Ascending aorta (tissue), 2 donors: ENCODE results near the gene ADM. TPM values are rescaled to one million over a fixed set of nuclear protein-coding genes. Genes with fewer than 3 reads are reported as not detected.

ENCODE experiments used
- DNase-seq, 2 donors: peaks; one replicate each; pipeline ENCODE4 v3.0.0-alpha.2; 2019; ENCODE audit warnings: low spot score in 2 of 2
- H3K27ac ChIP-seq, 2 donors: fragments of 200-600 bp; sonication (generic); one replicate each; pipeline ENCODE4 v1.5.1; 2016 to 2017; ENCODE audit warnings: mild to moderate bottlenecking in 1 of 2
- H3K27me3 ChIP-seq: fragments of 200-600 bp; sonication (generic); one replicate; pipeline ENCODE4 v1.5.1; 2017
- H3K36me3 ChIP-seq, 2 donors: fragments of 200-600 bp; sonication (generic); one replicate each; pipeline ENCODE4 v1.5.1; 2016
- H3K4me1 ChIP-seq, 2 donors: fragments of 200-600 bp; sonication (generic); one replicate each; pipeline ENCODE4 v1.5.1; 2016 to 2017; ENCODE audit warnings: mild to moderate bottlenecking in 1 of 2
- H3K4me3 ChIP-seq, 2 donors: fragments of 200-600 bp; sonication (generic); one replicate each; pipeline ENCODE4 v1.5.1; 2016 to 2017; ENCODE audit warnings: mild to moderate bottlenecking in 1 of 2
- H3K9me3 ChIP-seq, 2 donors: fragments of 200-600 bp; sonication (generic); one replicate each; pipeline ENCODE4 v1.5.1; 2016
- intact Hi-C: fragments of 100-400 bp; cut with DNase I; formaldehyde crosslinking; loops from one replicate; pipeline ENCODE4 v1.15.1; 2023
- total RNA-seq: library from RNA; depleted of rRNA; stranded (reverse); fragments of >200 nt; gene quantifications from one replicate; pipeline ENCODE4 v1.1.0, GENCODE V29; 2016
- TF ChIP-seq, protein P1 (sequence below), 3 experiments: fragments of 200-600 bp in 2 of 3; fragments of 450-650 bp in 1 of 3; sonication (generic) in 2 of 3; IDR thresholded peaks; one replicate each; pipeline ENCODE4 v1.5.1; 2016 to 2019; ENCODE audit warnings: antibody characterized with exemption in 3 of 3, mild to moderate bottlenecking in 1 of 3, moderate library complexity in 1 of 3

Gene ADM
- total RNA-seq, 1 donor from 2014 or later, result 56.8 TPM

DNA sequence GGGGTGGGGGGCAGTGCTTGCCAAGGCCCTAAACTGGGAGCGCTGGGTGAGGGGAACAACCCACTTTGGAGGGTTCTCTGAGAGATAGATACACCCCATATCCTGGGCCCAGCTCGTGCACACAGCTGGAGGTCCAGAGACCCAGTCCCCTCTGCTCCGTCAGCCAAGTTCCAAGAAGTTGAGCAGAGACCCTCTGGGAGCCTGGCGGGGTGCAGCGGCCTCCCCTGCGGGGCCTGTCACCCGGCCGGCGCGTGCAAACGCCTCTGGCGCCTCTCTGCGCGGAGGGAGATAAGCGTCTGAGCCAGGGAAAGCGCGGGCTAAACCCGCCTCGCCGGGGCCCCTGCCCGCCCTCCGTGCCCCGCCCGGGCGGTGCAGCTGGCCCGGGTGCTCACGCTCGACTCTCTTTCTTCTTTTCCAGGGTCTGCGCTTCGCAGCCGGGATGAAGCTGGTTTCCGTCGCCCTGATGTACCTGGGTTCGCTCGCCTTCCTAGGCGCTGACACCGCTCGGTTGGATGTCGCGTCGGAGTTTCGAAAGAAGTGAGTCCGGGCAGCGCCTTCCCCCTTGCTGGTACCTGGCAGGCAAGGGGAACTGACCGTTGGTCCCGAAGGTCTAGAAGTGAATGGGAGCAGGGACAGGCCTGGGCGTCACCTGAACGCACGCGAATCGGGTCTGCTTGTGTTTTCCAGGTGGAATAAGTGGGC is 540 bp downstream of the ADM start:
- Histone ChIP-seq H3K27ac (peak overlapping the region; percentile 61 to 78), H3K27me3 (no peaks in the 10 kb centered on the region), H3K9me3 (no peaks in the 10 kb centered on the region), H3K4me1 (peaks cover 0 to 36% of the 10 kb centered on the region in 2 donors), H3K4me3 (peak overlapping the region; percentile 69 to 85), H3K36me3 (no peaks in the 10 kb centered on the region)
- intact Hi-C loops, result loop anchor here (5.0 to 10.0 kb wide), 4 partner anchors 62 to 693 kb away; no protein-coding TSS in a partner anchor
- TF ChIP-seq, protein P1, sequence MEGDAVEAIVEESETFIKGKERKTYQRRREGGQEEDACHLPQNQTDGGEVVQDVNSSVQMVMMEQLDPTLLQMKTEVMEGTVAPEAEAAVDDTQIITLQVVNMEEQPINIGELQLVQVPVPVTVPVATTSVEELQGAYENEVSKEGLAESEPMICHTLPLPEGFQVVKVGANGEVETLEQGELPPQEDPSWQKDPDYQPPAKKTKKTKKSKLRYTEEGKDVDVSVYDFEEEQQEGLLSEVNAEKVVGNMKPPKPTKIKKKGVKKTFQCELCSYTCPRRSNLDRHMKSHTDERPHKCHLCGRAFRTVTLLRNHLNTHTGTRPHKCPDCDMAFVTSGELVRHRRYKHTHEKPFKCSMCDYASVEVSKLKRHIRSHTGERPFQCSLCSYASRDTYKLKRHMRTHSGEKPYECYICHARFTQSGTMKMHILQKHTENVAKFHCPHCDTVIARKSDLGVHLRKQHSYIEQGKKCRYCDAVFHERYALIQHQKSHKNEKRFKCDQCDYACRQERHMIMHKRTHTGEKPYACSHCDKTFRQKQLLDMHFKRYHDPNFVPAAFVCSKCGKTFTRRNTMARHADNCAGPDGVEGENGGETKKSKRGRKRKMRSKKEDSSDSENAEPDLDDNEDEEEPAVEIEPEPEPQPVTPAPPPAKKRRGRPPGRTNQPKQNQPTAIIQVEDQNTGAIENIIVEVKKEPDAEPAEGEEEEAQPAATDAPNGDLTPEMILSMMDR (IDR thresholded peaks at IDR 0.05), result no peak
- DNase-seq, result no peak

DNA sequence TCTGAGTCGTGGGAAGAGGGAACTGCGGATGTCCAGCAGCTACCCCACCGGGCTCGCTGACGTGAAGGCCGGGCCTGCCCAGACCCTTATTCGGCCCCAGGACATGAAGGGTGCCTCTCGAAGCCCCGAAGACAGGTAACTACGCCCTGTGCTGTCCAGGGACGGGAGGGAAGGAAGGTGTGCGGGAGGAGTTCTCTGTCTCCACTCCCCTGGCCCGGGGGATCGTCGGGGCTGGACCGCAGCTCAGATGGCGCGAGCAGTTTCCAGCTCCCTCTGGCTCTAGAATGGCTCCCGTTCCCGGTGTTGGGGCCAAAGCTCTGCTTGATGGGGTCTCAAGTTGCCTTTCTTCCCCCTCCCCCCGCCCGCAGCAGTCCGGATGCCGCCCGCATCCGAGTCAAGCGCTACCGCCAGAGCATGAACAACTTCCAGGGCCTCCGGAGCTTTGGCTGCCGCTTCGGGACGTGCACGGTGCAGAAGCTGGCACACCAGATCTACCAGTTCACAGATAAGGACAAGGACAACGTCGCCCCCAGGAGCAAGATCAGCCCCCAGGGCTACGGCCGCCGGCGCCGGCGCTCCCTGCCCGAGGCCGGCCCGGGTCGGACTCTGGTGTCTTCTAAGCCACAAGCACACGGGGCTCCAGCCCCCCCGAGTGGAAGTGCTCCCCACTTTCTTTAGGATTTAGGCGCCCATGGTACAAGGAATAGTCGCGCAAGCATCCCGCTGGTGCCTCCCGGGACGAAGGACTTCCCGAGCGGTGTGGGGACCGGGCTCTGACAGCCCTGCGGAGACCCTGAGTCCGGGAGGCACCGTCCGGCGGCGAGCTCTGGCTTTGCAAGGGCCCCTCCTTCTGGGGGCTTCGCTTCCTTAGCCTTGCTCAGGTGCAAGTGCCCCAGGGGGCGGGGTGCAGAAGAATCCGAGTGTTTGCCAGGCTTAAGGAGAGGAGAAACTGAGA is 1.4 kb downstream of the ADM start:
- peak overlapping the region; percentile 61 to 78 for H3K27ac ChIP-seq
- H3K4me1 ChIP-seq, result peaks cover 0 to 36% of the 10 kb centered on the region in 2 donors
- peak overlapping the region; percentile 69 to 85 for H3K4me3 ChIP-seq
- no peak for DNase-seq
- H3K9me3 ChIP-seq, result no peaks in the 10 kb centered on the region
- H3K27me3 ChIP-seq, result no peaks in the 10 kb centered on the region
- TF ChIP-seq, protein P1 (IDR thresholded peaks at IDR 0.05), result no peak
- intact Hi-C loops, result loop anchor here (2.0 to 10.0 kb wide), 5 partner anchors 61 to 694 kb away; no protein-coding TSS in a partner anchor
- no peaks in the 10 kb centered on the region for H3K36me3 ChIP-seq

DNA sequence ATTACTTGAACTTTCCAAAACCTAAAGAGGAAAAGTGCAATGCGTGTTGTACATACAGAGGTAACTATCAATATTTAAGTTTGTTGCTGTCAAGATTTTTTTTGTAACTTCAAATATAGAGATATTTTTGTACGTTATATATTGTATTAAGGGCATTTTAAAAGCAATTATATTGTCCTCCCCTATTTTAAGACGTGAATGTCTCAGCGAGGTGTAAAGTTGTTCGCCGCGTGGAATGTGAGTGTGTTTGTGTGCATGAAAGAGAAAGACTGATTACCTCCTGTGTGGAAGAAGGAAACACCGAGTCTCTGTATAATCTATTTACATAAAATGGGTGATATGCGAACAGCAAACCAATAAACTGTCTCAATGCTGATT is 2.1 kb downstream of the ADM start:
- Histone ChIP-seq H3K4me1 (peaks cover 0 to 36% of the 10 kb centered on the region in 2 donors), H3K4me3 (peak overlapping the region; percentile 69 to 85), H3K9me3 (no peaks in the 10 kb centered on the region), H3K27me3 (no peaks in the 10 kb centered on the region), H3K36me3 (no peaks in the 10 kb centered on the region), H3K27ac (peak overlapping the region; percentile 70 to 76)
- TF ChIP-seq, protein P1 (IDR thresholded peaks at IDR 0.05), result no peak
- DNase-seq, result no peak
- intact Hi-C loops, result loop anchor here (1.0 to 10.0 kb wide), 7 partner anchors 60 to 695 kb away; no protein-coding TSS in a partner anchor

DNA sequence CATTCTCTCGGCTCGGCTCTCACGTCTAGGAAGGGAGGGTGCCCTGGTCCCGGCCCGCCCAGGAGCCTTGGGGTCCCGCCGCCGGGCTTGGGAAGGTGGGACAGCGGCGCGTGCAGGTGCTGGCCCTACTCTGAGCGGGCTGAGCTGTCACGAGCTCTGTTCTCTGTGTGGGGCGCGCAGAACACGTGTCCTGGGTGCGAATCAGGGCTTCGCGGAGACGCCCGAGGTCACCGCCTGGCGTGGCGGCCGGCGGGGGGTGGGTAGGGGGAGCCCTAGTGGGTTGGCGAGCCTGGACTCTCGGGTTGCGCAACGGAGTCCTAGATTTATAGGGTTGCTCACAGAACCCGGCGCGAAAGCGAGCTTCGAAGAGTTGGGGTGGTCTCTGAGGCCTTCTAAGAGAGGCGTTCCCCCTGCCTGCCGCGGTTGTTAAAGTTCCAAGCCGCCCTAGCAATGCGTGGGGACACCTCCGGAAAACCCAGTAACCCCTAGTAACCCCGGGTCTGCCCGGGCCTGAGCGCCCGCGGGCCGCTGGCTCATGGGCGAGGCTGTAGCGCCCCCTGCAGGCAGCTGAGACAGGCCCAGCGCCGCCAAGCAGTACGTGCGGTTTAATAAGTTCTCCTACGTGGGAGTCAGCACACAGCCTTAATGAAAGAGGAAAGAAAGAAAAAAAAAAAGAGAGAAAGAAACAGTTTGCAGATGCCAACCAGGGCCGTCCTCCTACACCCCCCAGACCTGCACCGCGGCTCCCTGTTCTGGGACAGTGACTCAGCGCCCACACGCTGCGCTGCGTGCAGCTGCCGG is 2.7 kb downstream of the ADM start:
- Histone ChIP-seq H3K9me3 (no peaks in the 10 kb centered on the region), H3K4me3 (peak overlapping the region; percentile 69 to 85), H3K27ac (peak overlapping the region; percentile 70 to 76), H3K36me3 (no peaks in the 10 kb centered on the region), H3K27me3 (no peaks in the 10 kb centered on the region), H3K4me1 (peaks cover 0 to 32% of the 10 kb centered on the region in 2 donors)
- intact Hi-C loops, result loop anchor here (1.0 to 10.0 kb wide), 8 partner anchors 15 to 695 kb away; no protein-coding TSS in a partner anchor
- peak in 1 of 2 donors; percentile 91 for DNase-seq
- TF ChIP-seq, protein P1 (IDR thresholded peaks at IDR 0.05), result peak; percentile 99 to 100 (median 99)
